NCI-H82 treated with DMSO at 0.1 percent for 48 hours (cell line): ENCODE measurements around the gene LRRC3B.
A peak's percentile ranks its signal among the peaks of the same experiment; 100 is the strongest.

Experiments used
- DNase-seq: peaks from one replicate; lab custom pipeline; 2025; ENCODE audit not compliant: unreplicated experiment; lab: John Stamatoyannopoulos, UW

Gene LRRC3B

DNA sequence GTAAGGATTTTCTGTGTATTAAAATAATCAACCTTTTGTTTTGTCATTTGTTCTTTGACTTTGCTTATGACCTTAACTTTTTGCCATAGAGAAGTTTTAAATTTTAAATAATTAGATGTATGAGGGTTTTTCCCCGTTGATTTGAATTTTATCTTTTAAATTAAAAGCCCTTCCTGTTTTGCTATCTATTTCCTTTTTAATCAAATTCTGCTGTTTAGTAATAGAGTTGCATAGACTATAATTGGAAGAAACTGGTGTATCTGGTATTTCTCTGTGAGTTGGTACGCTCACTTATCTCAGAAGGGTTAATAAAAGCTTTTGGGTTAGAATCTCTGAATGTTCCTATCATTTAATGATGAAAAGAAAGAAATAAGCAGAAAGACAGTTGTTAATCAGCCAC lies 82.2 kb downstream of the LRRC3B start:
- no peak for DNase-seq

DNA sequence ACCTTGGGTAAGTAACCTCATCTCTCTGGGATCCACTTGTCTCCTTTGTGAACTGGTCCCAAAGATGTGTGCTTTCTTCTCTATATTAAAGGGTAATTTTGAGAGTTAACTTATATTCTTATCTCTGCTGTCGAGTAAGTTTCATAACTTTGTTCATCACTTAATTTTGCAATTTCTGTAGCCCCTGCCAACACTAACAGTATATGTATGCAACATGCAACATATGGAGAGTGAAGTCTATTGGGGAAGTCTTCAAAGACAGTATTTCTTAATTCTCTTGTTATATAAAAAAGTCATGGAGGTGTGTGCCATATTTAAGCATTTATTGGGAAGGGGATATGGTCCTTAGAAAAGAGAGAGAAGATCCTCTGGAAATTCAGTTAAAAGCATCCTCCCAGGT lies 85.9 kb downstream of the LRRC3B start:
- DNase-seq, result no peak

GRCh38 chr3:26712211-26713026 lies 89.8 kb downstream of the LRRC3B start:
- peak; percentile 8 for DNase-seq

DNA sequence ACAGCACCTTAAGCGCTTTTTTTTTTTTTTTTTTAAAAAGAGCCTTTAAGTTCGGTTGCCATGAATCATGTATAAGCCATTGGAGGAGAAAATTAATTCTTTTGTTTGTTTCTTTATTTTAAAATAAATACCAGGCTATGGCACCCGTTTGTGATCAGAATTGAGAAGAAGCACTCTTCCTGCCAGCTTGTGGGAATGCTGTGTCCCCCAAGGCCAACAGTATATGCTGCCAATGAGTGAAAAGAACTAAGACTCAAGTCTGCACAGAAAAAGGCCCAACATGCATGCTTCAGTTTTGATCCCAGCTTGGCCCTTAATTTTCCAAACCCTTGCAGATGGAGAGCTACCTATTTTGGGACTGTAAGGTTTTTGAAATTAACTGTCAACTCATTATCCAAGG lies 90.5 kb downstream of the LRRC3B start:
- DNase-seq, result no peak

DNA sequence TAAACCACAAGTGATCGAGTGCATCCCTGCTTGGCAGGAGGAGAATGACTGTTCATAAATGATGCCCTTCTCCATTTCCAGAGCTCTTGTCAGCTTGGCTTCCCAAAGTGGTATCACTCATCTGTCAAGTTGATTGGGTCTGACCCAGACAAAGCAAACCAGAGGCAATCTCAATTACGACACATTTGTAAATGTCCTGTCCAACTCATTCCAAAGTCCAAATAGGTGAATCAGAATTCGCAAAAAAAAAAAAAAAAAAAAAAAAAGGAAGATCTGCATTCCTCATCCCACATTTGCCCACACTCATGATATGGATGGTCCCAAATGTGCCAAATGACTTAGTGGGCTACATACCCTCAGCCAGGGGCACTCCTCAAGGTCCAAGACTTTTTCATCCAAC lies 91.9 kb downstream of the LRRC3B start:
- no peak for DNase-seq

- no peak for DNase-seq
Measured at GRCh38 chr3:26715431-26715830, 92.9 kb downstream of the LRRC3B start.

DNA sequence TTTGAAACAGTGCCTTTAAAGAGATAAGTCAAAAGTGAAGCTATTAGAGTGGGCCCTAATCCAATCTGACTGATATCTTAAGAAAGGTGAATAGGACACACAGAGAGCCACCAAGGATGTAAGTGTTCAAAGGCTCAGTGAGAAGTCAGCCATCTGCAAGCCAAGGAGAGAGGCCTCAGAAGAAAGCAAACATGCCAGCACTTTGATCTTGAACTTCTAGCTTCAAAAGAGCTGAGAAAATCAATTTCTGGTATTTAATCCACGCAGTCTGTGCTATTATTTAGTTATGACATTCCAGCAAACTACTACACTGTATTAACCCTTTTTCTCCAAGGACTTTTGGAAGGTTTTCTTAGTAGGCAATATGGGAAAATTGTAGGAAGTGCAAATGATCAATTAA lies 95.7 kb downstream of the LRRC3B start:
- no peak for DNase-seq

DNA sequence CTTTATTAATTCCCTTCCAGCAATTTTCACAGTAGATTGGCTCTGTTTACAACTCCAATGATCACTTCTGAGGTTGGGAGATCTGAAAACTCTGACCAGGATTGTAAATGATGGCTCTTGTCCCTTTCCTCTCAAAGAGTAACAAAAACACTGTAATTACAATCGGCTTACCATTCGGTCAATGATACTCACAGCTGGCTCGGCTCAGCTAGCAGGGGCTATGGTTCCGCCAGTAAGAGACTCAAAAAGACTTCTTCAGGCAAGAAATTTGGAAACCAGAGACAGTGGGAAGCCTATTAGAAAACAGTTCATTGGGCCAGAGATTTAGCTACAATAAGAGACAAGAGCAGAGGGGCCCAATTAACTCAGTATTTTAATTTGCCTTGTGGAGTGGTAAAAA lies 96.6 kb downstream of the LRRC3B start:
- DNase-seq, result peak; percentile 4

- no peak for DNase-seq
Measured at GRCh38 chr3:26721047-26721446, 98.5 kb downstream of the LRRC3B start.

GRCh38 chr3:26731843-26732242 lies 109.3 kb downstream of the LRRC3B start:
- DNase-seq, result no peak

- DNase-seq, result no peak
Measured at GRCh38 chr3:26750263-26750662, 127.7 kb downstream of the LRRC3B start.

DNA sequence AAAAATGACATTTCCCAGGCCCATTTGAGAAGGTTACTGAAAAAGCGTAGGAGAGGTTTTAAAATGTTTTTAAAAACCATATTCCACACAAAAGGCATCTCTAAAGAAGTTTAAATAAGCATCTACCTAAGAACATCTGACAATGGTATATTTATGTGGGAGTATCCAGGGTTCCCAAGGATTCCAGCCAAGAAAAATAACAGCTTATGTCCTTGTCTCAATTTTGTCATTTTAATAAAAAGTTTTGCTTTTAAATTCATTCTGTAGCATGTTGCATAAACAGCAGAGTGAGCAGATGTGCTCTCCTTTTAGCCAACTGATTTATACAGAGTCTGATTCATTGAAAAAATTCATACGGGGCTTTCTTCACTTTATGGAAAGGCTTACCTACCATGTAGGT lies 129.9 kb downstream of the LRRC3B start:
- DNase-seq, result no peak

DNA sequence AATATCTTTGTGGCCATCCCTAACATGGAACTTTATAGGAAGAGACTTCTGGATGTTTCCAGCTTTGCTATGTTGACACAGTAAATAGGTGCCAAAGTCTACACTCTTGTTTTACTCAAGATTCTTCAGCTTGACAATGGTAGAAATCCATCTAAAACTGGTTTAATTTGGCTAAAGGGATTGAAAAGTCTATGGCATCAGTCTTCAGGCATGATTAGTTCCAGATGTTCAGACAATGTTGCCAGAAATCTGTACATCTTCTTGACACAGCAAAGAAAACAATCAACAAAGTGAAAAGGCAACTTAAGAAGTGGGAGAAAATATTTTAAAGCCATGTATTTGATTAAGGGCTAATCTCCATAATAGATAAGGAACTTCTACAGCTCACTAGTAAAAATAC lies 130.5 kb downstream of the LRRC3B start:
- DNase-seq, result peak; percentile 21

DNA sequence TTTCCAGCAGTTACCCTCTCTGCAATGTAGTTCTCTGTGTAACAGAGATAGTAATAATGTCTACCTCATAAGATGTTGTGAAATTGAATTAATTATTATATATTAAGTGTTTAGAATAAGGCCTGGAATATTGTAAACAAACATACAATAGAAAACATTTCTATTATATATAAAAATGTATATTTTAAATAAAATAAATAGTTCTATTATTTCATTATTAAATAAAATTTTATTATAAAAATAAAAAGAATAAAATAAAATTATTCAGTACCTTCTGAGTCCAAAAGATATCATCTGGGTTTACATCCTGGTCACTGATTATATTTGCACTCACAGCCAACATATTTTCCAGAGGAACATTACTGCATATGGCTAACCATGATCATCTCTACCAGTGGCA lies 135.4 kb downstream of the LRRC3B start:
- DNase-seq, result no peak
